Common myeloid progenitor, CD34-positive (primary cell): ENCODE measurements around the gene ADGRD1.

Experiments used
- CTCF ChIA-PET: fragments of 350-600 bp; sonication (Branson Sonifier 250); formaldehyde crosslinking; loops from one replicate; lab custom pipeline; 2021; ENCODE audit warnings: antibody characterized with exemption; lab: Charles Lee
- POLR2A ChIA-PET: fragments of 350-600 bp; sonication (Branson Sonifier 250); formaldehyde crosslinking; loops from one replicate; lab custom pipeline; 2021; ENCODE audit warnings: antibody characterized with exemption; lab: Charles Lee
- DNase-seq, 3 donors: peaks; one replicate each; pipeline versions ENCODE4 v3.0.0 to v3.0.0-alpha.2; 2013
- H3K27ac ChIP-seq, 2 experiments: 1 replicate in 1 of 2; 2 replicates in 1 of 2; pipeline ENCODE4 v1.7.0; 2013; ENCODE audit warnings: inconsistent platforms in 2 of 2, low read length in 2 of 2, mild to moderate bottlenecking in 2 of 2, low read depth in 1 of 2, moderate library complexity in 1 of 2; ENCODE audit not compliant: severe bottlenecking in 2 of 2, insufficient read depth in 1 of 2, poor library complexity in 1 of 2
- H3K27me3 ChIP-seq, 5 experiments: replicated peaks in 2 of 5; 1 replicate in 3 of 5; 2 replicates in 2 of 5; pipeline versions ENCODE4 v1.6.1 to v1.7.0; 2013; ENCODE audit warnings: low read length in 4 of 5, mild to moderate bottlenecking in 2 of 5, moderate library complexity in 2 of 5, inconsistent platforms in 1 of 5; ENCODE audit not compliant: insufficient read depth in 5 of 5, control insufficient read depth in 4 of 5
- H3K36me3 ChIP-seq, 4 experiments: 1 replicate in 2 of 4; 2 replicates in 2 of 4; pipeline versions ENCODE4 v1.6.1 to v1.7.0; 2013; ENCODE audit warnings: low read length in 3 of 4, control low read depth in 1 of 4, mild to moderate bottlenecking in 1 of 4; ENCODE audit not compliant: control insufficient read depth in 4 of 4, insufficient read depth in 4 of 4
- H3K4me1 ChIP-seq, 4 experiments: 1 replicate in 3 of 4; 2 replicates in 1 of 4; pipeline versions ENCODE4 v1.6.1 to v1.7.1; 2013; ENCODE audit warnings: low read length in 3 of 4, mild to moderate bottlenecking in 3 of 4, control low read depth in 1 of 4, inconsistent platforms in 1 of 4, moderate library complexity in 1 of 4; ENCODE audit not compliant: control insufficient read depth in 4 of 4, insufficient read depth in 4 of 4; ENCODE audit errors: control extremely low read depth in 1 of 4
- H3K4me3 ChIP-seq, 7 experiments: 1 replicate in 4 of 7; 2 replicates in 3 of 7; pipeline versions ENCODE4 v1.5.1 to v1.7.0; 2013; ENCODE audit warnings: mild to moderate bottlenecking in 7 of 7, low read length in 6 of 7, moderate library complexity in 6 of 7, inconsistent platforms in 2 of 7, low read depth in 2 of 7, control low read depth in 1 of 7; ENCODE audit not compliant: insufficient read depth in 4 of 7, control insufficient read depth in 1 of 7; ENCODE audit errors: extremely low read depth in 1 of 7
- H3K9me3 ChIP-seq, 5 experiments: 1 replicate in 4 of 5; 2 replicates in 1 of 5; pipeline versions ENCODE4 v1.6.1 to v1.7.1; 2013; ENCODE audit warnings: low read length in 4 of 5, mild to moderate bottlenecking in 2 of 5, inconsistent platforms in 1 of 5, low read depth in 1 of 5, moderate library complexity in 1 of 5; ENCODE audit not compliant: control insufficient read depth in 4 of 5, insufficient read depth in 2 of 5; ENCODE audit errors: control extremely low read depth in 1 of 5
- WGBS: methylation state at CpG from one replicate; pipeline ENCODE4 v1.1.5; 2013; ENCODE audit not compliant: insufficient coverage; 5-methylcytosine and 5-hydroxymethylcytosine counted together

The ADGRD1 gene

DNA sequence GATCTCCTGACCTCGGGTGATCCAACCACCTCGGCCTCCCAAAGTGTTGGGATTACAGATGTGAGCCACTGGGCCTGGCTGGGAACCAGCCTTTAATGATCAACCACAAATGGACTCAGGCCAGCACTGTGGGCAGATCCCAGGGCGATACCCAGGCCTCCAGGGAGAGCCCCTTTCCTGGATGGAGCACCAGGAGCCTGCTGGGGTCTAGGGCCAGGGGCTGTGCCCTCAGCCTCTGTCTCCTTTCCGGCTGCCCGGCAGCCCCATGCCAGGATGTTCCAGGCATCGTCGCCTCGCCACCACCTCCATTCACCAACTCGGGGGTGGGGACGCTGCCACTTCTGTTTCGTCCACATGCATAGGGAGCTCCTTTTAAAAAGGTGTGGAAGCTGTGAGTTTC, 2.3 kb downstream of the ADGRD1 start:
- Histone ChIP-seq H3K36me3 (no peaks in the 10 kb centered on the region), H3K27ac (no peak overlapping the region), H3K4me3 (no peak overlapping the region), H3K9me3 (no peaks in the 10 kb centered on the region), H3K27me3 (peaks cover 0 to 26% (median 21%) of the 10 kb centered on the region in 5 experiments), H3K4me1 (peaks cover 0 to 15% (median 12%) of the 10 kb centered on the region in 4 experiments)
- DNase-seq: no peak
- ChIA-PET POLR2A (no interaction called here), CTCF (no interaction called here)
- WGBS: 93% methylated on average over 9 of the region's 11 CpGs

DNA sequence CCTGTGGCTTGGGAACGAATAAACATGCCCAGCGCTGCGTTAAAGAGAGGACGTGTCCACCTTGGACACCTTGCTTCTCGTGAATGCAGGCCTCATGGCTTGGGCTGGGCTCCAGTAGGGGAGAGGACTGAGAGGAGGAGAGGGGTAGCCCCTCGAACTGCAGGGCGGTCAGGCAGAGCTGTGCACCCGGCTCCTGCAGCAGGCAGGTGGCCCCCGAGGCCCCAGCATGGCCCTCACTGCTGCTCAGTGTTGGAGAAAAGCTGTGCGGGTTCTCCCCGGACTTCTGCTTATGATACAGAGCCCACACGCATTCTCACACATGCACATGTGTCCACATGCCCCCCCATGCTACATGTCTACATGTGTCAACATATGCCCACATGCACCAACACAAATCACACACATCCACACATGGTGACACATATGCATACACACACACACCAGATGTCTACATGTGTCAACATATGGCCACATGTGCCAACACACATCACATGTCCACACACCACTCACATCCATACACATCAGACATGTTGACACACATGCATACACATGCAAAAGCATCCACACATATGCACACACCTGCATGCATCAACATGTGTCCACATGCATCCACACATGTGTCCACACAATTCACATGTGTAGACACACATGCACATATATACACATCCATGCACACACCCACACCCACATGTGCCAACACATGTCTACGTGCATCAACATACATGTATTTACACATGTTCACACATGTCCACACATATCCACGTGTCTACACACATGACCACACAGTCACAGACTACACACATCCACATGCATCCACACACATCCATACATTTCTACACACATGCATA, 3.0 kb downstream of the ADGRD1 start:
- Histone ChIP-seq H3K4me1 (peaks cover 0 to 15% (median 12%) of the 10 kb centered on the region in 4 experiments), H3K4me3 (no peak overlapping the region), H3K36me3 (no peaks in the 10 kb centered on the region), H3K27ac (no peak overlapping the region), H3K27me3 (peaks cover 0 to 26% (median 18%) of the 10 kb centered on the region in 5 experiments), H3K9me3 (no peaks in the 10 kb centered on the region)
- CTCF ChIA-PET: no interaction called here
- 98% methylated on average over 8 of the region's 14 CpGs for WGBS
- POLR2A ChIA-PET: no interaction called here
- no peak for DNase-seq

GRCh38 chr12:130957304-130957621, 3.6 kb downstream of the ADGRD1 start:
- Histone ChIP-seq H3K4me1 (peaks cover 0 to 15% (median 12%) of the 10 kb centered on the region in 4 experiments), H3K9me3 (no peaks in the 10 kb centered on the region), H3K27me3 (peaks cover 0 to 21% (median 17%) of the 10 kb centered on the region in 5 experiments), H3K27ac (no peak overlapping the region), H3K4me3 (no peak overlapping the region), H3K36me3 (no peaks in the 10 kb centered on the region)
- ChIA-PET POLR2A (no interaction called here), CTCF (no interaction called here)
- WGBS: 91% methylated on average over 5 of the region's 7 CpGs
- DNase-seq: no peak

GRCh38 chr12:130958557-130959140, 4.9 kb downstream of the ADGRD1 start:
- Histone ChIP-seq H3K4me1 (peaks cover 0 to 10% (median 10%) of the 10 kb centered on the region in 4 experiments), H3K9me3 (no peaks in the 10 kb centered on the region), H3K27ac (no peak overlapping the region), H3K27me3 (peaks cover 0 to 17% (median 10%) of the 10 kb centered on the region in 5 experiments), H3K4me3 (no peak overlapping the region), H3K36me3 (no peaks in the 10 kb centered on the region)
- no peak for DNase-seq
- WGBS: 94% methylated on average over 23 of the region's 26 CpGs
- ChIA-PET POLR2A (no interaction called here), CTCF (no interaction called here)

- CTCF ChIA-PET: no interaction called here
- Histone ChIP-seq H3K36me3 (no peaks in the 10 kb centered on the region), H3K27me3 (peaks cover 0 to 13% (median 3%) of the 10 kb centered on the region in 5 experiments), H3K9me3 (no peaks in the 10 kb centered on the region), H3K4me1 (peaks cover 0 to under 1% (median under 1%) of the 10 kb centered on the region in 4 experiments), H3K27ac (no peak overlapping the region), H3K4me3 (no peak overlapping the region)
- POLR2A ChIA-PET: no interaction called here
- 93% methylated on average over 7 of the region's 8 CpGs for WGBS
- DNase-seq: no peak
Observed at GRCh38 chr12:130959632-130960031, 5.9 kb downstream of the ADGRD1 start.

- peaks cover 0 to 11% (median 2%) of the 10 kb centered on the region in 5 experiments for H3K27me3 ChIP-seq
- no peak overlapping the region for H3K27ac ChIP-seq
- ChIA-PET POLR2A (no interaction called here), CTCF (no interaction called here)
- no CpG with 5 or more reads among the region's 3 CpGs for WGBS
- no peaks in the 10 kb centered on the region for H3K36me3 ChIP-seq
- no peak overlapping the region for H3K4me3 ChIP-seq
- no peaks in the 10 kb centered on the region for H3K4me1 ChIP-seq
- H3K9me3 ChIP-seq: no peaks in the 10 kb centered on the region
- no peak for DNase-seq
Observed at GRCh38 chr12:130960058-130960457, 6.4 kb downstream of the ADGRD1 start.

- ChIA-PET POLR2A (no interaction called here), CTCF (no interaction called here)
- DNase-seq: no peak
- no peak overlapping the region for H3K4me3 ChIP-seq
- no peaks in the 10 kb centered on the region for H3K9me3 ChIP-seq
- no peak overlapping the region for H3K27ac ChIP-seq
- H3K27me3 ChIP-seq: peaks cover 0 to 6% (median 0%) of the 10 kb centered on the region in 5 experiments
- H3K4me1 ChIP-seq: no peaks in the 10 kb centered on the region
- 95% methylated on average over 7 of the region's 8 CpGs for WGBS
- no peaks in the 10 kb centered on the region for H3K36me3 ChIP-seq
Observed at GRCh38 chr12:130960787-130961186, 7.1 kb downstream of the ADGRD1 start.
